ENCODE measurements around the gene CD300LF.

Gene CD300LF

DNA sequence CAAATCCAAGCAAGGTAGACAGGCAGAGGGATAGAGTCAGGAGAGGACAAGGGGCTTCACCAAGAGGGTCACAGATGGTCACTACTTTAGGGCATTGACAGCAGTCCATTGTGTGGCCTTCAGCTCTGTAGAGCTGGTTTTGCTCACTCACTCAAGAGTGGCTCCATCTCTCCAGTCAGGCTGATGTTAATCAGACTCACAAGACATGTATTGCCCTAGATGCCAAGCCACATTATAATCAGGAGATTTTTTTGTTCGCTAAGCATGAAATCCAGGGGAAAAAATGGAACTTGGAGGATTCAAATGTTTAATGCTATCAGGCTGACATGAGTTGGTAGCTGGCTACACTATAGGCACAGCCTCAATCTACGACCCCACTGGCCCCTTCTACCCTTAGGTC, 32.5 kb downstream of the CD300LF start:
- Histone ChIP-seq H3K9ac (ENCODE audit: low read depth, low read length, poor library complexity, severe bottlenecking) (no peak overlapping the region), H3K79me2 (ENCODE audit: insufficient read depth, low read length) (no peaks in the 10 kb centered on the region), H3K36me3 (ENCODE audit: insufficient read depth, low read length) (no peaks in the 10 kb centered on the region), H3F3A (ENCODE audit: low read depth) (no peaks in the 10 kb centered on the region), H3K27me3 (ENCODE audit: insufficient read depth, low read length, poor library complexity, severe bottlenecking) (no peaks in the 10 kb centered on the region), H3K4me2 (ENCODE audit: low read depth, low read length, poor library complexity, severe bottlenecking) (no peak overlapping the region), H3K9me2 (replicated peaks; ENCODE audit: low read depth, low read length) (no peaks in the 10 kb centered on the region), H3K4me3 (ENCODE audit: low read length, poor library complexity, severe bottlenecking) (no peak overlapping the region), H2AFZ (ENCODE audit: low read length) (no peak overlapping the region), H4K20me1 (ENCODE audit: insufficient read depth, low read length, poor library complexity, severe bottlenecking) (no peaks in the 10 kb centered on the region), H3K4me1 (ENCODE audit: insufficient read depth, low read length, poor library complexity, severe bottlenecking) (peaks cover 14% of the 10 kb centered on the region), H3K9me3 (ENCODE audit: insufficient read depth, low read depth, low read length) (no peaks in the 10 kb centered on the region)
- no peak for TF ChIP-seq EZH2phosphoT487 (IDR thresholded peaks at IDR 0.05; ENCODE audit: borderline replicate concordance)
- TF ChIP-seq, protein P1, sequence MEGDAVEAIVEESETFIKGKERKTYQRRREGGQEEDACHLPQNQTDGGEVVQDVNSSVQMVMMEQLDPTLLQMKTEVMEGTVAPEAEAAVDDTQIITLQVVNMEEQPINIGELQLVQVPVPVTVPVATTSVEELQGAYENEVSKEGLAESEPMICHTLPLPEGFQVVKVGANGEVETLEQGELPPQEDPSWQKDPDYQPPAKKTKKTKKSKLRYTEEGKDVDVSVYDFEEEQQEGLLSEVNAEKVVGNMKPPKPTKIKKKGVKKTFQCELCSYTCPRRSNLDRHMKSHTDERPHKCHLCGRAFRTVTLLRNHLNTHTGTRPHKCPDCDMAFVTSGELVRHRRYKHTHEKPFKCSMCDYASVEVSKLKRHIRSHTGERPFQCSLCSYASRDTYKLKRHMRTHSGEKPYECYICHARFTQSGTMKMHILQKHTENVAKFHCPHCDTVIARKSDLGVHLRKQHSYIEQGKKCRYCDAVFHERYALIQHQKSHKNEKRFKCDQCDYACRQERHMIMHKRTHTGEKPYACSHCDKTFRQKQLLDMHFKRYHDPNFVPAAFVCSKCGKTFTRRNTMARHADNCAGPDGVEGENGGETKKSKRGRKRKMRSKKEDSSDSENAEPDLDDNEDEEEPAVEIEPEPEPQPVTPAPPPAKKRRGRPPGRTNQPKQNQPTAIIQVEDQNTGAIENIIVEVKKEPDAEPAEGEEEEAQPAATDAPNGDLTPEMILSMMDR (conservative IDR thresholded peaks at IDR 0.05; ENCODE audit: low read length), result no peak

DNA sequence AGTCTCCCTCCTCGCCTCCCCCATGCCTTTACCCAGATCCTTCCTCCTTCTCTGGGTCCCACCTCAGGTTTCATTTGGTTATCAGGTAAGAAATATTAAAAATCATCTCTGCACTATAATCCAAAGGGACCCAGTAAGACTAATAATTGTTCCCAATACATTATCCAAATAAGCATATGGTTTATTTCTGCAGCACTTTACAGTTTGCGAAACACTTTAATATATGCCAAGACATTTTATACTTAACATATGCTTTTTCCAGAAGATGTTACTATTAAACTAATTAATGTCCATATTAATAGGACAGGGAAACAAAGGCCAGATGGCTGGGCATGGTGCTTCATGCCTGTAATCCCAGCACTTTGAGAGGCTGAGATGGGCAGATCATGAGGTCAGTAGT, 33.3 kb downstream of the CD300LF start:
- no peaks in the 10 kb centered on the region for H4K20me1 ChIP-seq (ENCODE audit: insufficient read depth, low read length, poor library complexity, severe bottlenecking)
- no peak overlapping the region for H3K9ac ChIP-seq (ENCODE audit: low read depth, low read length, poor library complexity, severe bottlenecking)
- H3F3A ChIP-seq (ENCODE audit: low read depth), result no peaks in the 10 kb centered on the region
- peaks cover 14% of the 10 kb centered on the region for H3K4me1 ChIP-seq (ENCODE audit: insufficient read depth, low read length, poor library complexity, severe bottlenecking)
- TF ChIP-seq EZH2phosphoT487 (IDR thresholded peaks at IDR 0.05; ENCODE audit: borderline replicate concordance), result no peak
- TF ChIP-seq, protein P1 (conservative IDR thresholded peaks at IDR 0.05; ENCODE audit: low read length), result no peak
- H3K27me3 ChIP-seq (ENCODE audit: insufficient read depth, low read length, poor library complexity, severe bottlenecking), result no peaks in the 10 kb centered on the region
- H3K4me2 ChIP-seq (ENCODE audit: low read depth, low read length, poor library complexity, severe bottlenecking), result no peak overlapping the region
- no peaks in the 10 kb centered on the region for H3K9me2 ChIP-seq (replicated peaks; ENCODE audit: low read depth, low read length)
- H3K4me3 ChIP-seq (ENCODE audit: low read length, poor library complexity, severe bottlenecking), result no peak overlapping the region
- H2AFZ ChIP-seq (ENCODE audit: low read length), result no peak overlapping the region
- no peaks in the 10 kb centered on the region for H3K79me2 ChIP-seq (ENCODE audit: insufficient read depth, low read length)
- no peaks in the 10 kb centered on the region for H3K9me3 ChIP-seq (ENCODE audit: insufficient read depth, low read depth, low read length)
- H3K36me3 ChIP-seq (ENCODE audit: insufficient read depth, low read length), result no peaks in the 10 kb centered on the region

DNA sequence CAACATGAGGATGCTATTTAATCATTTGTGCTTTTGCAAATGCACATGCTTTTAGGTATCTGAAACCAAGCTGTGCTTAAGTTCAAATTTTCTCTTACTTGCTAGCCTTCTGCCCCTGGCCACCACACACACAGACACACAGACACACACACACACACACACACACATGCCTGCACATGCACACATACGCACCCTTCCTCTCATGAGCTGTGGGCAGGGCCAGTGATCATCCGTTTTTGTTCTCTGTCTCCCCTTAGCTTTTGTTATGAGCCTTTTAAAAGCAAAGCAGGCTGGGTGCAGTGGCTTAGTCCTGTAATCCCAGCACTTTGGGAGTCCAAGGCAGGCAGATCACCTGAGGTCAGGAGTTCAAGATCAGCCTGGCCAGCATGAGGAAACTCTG, 34.2 kb downstream of the CD300LF start:
- Histone ChIP-seq H3K4me3 (ENCODE audit: low read length, poor library complexity, severe bottlenecking) (no peak overlapping the region), H3K9me2 (replicated peaks; ENCODE audit: low read depth, low read length) (no peaks in the 10 kb centered on the region), H3K4me1 (ENCODE audit: insufficient read depth, low read length, poor library complexity, severe bottlenecking) (peaks cover 14% of the 10 kb centered on the region), H3K9ac (ENCODE audit: low read depth, low read length, poor library complexity, severe bottlenecking) (no peak overlapping the region), H4K20me1 (ENCODE audit: insufficient read depth, low read length, poor library complexity, severe bottlenecking) (no peaks in the 10 kb centered on the region), H3K4me2 (ENCODE audit: low read depth, low read length, poor library complexity, severe bottlenecking) (no peak overlapping the region), H2AFZ (ENCODE audit: low read length) (no peak overlapping the region; the same call in 1 of the 2 replicates), H3F3A (ENCODE audit: low read depth) (no peaks in the 10 kb centered on the region), H3K79me2 (ENCODE audit: insufficient read depth, low read length) (no peaks in the 10 kb centered on the region), H3K9me3 (ENCODE audit: insufficient read depth, low read depth, low read length) (no peaks in the 10 kb centered on the region), H3K36me3 (ENCODE audit: insufficient read depth, low read length) (no peaks in the 10 kb centered on the region), H3K27me3 (ENCODE audit: insufficient read depth, low read length, poor library complexity, severe bottlenecking) (no peaks in the 10 kb centered on the region)
- no peak for TF ChIP-seq EZH2phosphoT487 (IDR thresholded peaks at IDR 0.05; ENCODE audit: borderline replicate concordance)
- TF ChIP-seq, protein P1 (conservative IDR thresholded peaks at IDR 0.05; ENCODE audit: low read length), result no peak
